Measurements from ENCODE around the gene GALNTL6.

- TF ChIP-seq, protein P1, sequence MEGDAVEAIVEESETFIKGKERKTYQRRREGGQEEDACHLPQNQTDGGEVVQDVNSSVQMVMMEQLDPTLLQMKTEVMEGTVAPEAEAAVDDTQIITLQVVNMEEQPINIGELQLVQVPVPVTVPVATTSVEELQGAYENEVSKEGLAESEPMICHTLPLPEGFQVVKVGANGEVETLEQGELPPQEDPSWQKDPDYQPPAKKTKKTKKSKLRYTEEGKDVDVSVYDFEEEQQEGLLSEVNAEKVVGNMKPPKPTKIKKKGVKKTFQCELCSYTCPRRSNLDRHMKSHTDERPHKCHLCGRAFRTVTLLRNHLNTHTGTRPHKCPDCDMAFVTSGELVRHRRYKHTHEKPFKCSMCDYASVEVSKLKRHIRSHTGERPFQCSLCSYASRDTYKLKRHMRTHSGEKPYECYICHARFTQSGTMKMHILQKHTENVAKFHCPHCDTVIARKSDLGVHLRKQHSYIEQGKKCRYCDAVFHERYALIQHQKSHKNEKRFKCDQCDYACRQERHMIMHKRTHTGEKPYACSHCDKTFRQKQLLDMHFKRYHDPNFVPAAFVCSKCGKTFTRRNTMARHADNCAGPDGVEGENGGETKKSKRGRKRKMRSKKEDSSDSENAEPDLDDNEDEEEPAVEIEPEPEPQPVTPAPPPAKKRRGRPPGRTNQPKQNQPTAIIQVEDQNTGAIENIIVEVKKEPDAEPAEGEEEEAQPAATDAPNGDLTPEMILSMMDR (conservative IDR thresholded peaks at IDR 0.05; ENCODE audit: low read length): peak; percentile 84
- TF ChIP-seq EZH2phosphoT487 (IDR thresholded peaks at IDR 0.05; ENCODE audit: borderline replicate concordance): no peak
Measured at GRCh38 chr4:173013232-173013930, 1200.2 kb downstream of the GALNTL6 start.
